ENCODE results near the gene ADCY10.
"Not testable (repeated sequence)": the region's sequence is repeated elsewhere in the genome, so short reads cannot be mapped to it uniquely, and the experiment has no call there.

The ADCY10 gene

DNA sequence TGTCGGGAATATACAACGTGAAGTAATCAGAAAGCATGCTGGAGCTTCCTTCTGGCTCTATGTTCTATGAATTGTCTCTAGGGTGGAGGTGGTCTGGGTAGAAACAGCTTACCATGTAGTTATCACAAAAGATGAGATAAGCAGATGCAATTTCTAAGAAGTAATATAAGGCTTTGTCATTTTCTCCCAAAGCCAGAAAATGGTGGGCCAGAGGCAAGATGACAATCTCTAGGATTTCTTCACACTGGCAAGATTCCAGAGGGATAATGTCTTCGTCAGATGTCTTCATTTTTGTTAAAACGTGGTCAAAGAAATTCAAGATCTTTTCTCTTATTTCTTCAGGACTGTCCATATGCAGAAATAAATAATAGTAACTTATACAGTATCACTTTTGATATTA is 77.7 kb downstream of the ADCY10 start:
- H3K4me1 ChIP-seq (ENCODE audit: control insufficient read depth in 5 of 5, insufficient read depth in 5 of 5, low read length in 5 of 5), result no peaks in the 10 kb centered on the region
- H3K9ac ChIP-seq (ENCODE audit: low read length in 5 of 5), result no peak overlapping the region
- no peaks in the 10 kb centered on the region for H3K9me3 ChIP-seq (ENCODE audit: control insufficient read depth in 5 of 5, low read length in 5 of 5)
- H3K4me3 ChIP-seq (ENCODE audit: low read depth in 1 of 5, low read length in 5 of 5), result no peak overlapping the region
- no peak overlapping the region for H3K27ac ChIP-seq (ENCODE audit: low read depth, low read length)
- no peaks in the 10 kb centered on the region for H3K36me3 ChIP-seq (ENCODE audit: control insufficient read depth in 5 of 5, insufficient read depth in 5 of 5, low read length in 5 of 5)
- no peaks in the 10 kb centered on the region for H3K27me3 ChIP-seq (ENCODE audit: control insufficient read depth in 5 of 5, insufficient read depth in 4 of 5, low read length in 5 of 5)

GRCh38 chr1:167833904-167834303 is 80.0 kb downstream of the ADCY10 start:
- H3K4me1 ChIP-seq (ENCODE audit: control insufficient read depth in 5 of 5, insufficient read depth in 5 of 5, low read length in 5 of 5), result no peaks in the 10 kb centered on the region
- H3K9me3 ChIP-seq (ENCODE audit: control insufficient read depth in 5 of 5, low read length in 5 of 5), result no peaks in the 10 kb centered on the region
- H3K9ac ChIP-seq (ENCODE audit: low read length in 5 of 5), result no peak overlapping the region
- H3K27ac ChIP-seq (ENCODE audit: low read depth, low read length), result no peak overlapping the region
- H3K27me3 ChIP-seq (ENCODE audit: control insufficient read depth in 5 of 5, insufficient read depth in 4 of 5, low read length in 5 of 5), result no peaks in the 10 kb centered on the region
- H3K4me3 ChIP-seq (ENCODE audit: low read depth in 1 of 5, low read length in 5 of 5), result no peak overlapping the region
- H3K36me3 ChIP-seq (ENCODE audit: control insufficient read depth in 5 of 5, insufficient read depth in 5 of 5, low read length in 5 of 5), result no peaks in the 10 kb centered on the region

GRCh38 chr1:167832693-167833092 is 81.2 kb downstream of the ADCY10 start:
- no peak overlapping the region for H3K4me3 ChIP-seq (ENCODE audit: low read depth in 1 of 5, low read length in 5 of 5)
- H3K27me3 ChIP-seq (ENCODE audit: control insufficient read depth in 5 of 5, insufficient read depth in 4 of 5, low read length in 5 of 5), result no peaks in the 10 kb centered on the region
- H3K9me3 ChIP-seq (ENCODE audit: control insufficient read depth in 5 of 5, low read length in 5 of 5), result no peaks in the 10 kb centered on the region
- H3K4me1 ChIP-seq (ENCODE audit: control insufficient read depth in 5 of 5, insufficient read depth in 5 of 5, low read length in 5 of 5), result no peaks in the 10 kb centered on the region
- H3K9ac ChIP-seq (ENCODE audit: low read length in 5 of 5), result no peak overlapping the region
- H3K36me3 ChIP-seq (ENCODE audit: control insufficient read depth in 5 of 5, insufficient read depth in 5 of 5, low read length in 5 of 5), result no peaks in the 10 kb centered on the region
- no peak overlapping the region for H3K27ac ChIP-seq (ENCODE audit: low read depth, low read length)

DNA sequence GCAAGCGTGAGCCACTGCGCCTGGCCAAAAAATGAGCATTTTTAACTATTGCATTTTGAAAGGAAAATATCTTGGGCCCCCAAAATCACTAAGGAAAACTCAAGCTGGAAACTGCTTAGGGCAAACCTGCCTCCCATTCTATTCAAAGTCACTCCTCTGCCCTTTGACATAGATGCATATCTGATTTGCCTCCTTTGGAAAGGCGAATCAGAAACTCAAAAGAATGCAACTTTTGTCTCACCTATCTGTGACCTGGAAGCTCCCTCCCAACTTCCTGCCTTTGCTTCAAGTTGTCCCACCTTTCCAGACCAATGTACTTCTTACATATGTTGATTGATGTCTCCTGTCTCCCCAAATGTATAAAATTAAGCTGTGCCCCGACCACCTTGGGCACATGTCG is 83.3 kb downstream of the ADCY10 start:
- not testable (repeated sequence) for H3K27me3 ChIP-seq (ENCODE audit: control insufficient read depth in 5 of 5, insufficient read depth in 4 of 5, low read length in 5 of 5); H3K4me3 ChIP-seq (ENCODE audit: low read depth in 1 of 5, low read length in 5 of 5); H3K9me3 ChIP-seq (ENCODE audit: control insufficient read depth in 5 of 5, low read length in 5 of 5); H3K36me3 ChIP-seq (ENCODE audit: control insufficient read depth in 5 of 5, insufficient read depth in 5 of 5, low read length in 5 of 5); H3K27ac ChIP-seq (ENCODE audit: low read depth, low read length); H3K9ac ChIP-seq (ENCODE audit: low read length in 5 of 5); H3K4me1 ChIP-seq (ENCODE audit: control insufficient read depth in 5 of 5, insufficient read depth in 5 of 5, low read length in 5 of 5)

- Histone ChIP-seq H3K9ac (ENCODE audit: low read length in 5 of 5) (no peak overlapping the region), H3K27me3 (ENCODE audit: control insufficient read depth in 5 of 5, insufficient read depth in 4 of 5, low read length in 5 of 5) (no peaks in the 10 kb centered on the region), H3K9me3 (ENCODE audit: control insufficient read depth in 5 of 5, low read length in 5 of 5) (no peaks in the 10 kb centered on the region), H3K36me3 (ENCODE audit: control insufficient read depth in 5 of 5, insufficient read depth in 5 of 5, low read length in 5 of 5) (no peaks in the 10 kb centered on the region), H3K4me1 (ENCODE audit: control insufficient read depth in 5 of 5, insufficient read depth in 5 of 5, low read length in 5 of 5) (no peaks in the 10 kb centered on the region), H3K27ac (ENCODE audit: low read depth, low read length) (no peak overlapping the region), H3K4me3 (ENCODE audit: low read depth in 1 of 5, low read length in 5 of 5) (no peak overlapping the region)
These were observed 84.1 kb downstream of the ADCY10 start for GRCh38 chr1:167829868-167830267.

GRCh38 chr1:167826127-167826526 is 87.8 kb downstream of the ADCY10 start:
- Histone ChIP-seq H3K36me3 (ENCODE audit: control insufficient read depth in 5 of 5, insufficient read depth in 5 of 5, low read length in 5 of 5) (no peaks in the 10 kb centered on the region), H3K4me3 (ENCODE audit: low read depth in 1 of 5, low read length in 5 of 5) (no peak overlapping the region), H3K9me3 (ENCODE audit: control insufficient read depth in 5 of 5, low read length in 5 of 5) (no peaks in the 10 kb centered on the region), H3K4me1 (ENCODE audit: control insufficient read depth in 5 of 5, insufficient read depth in 5 of 5, low read length in 5 of 5) (no peaks in the 10 kb centered on the region), H3K27me3 (ENCODE audit: control insufficient read depth in 5 of 5, insufficient read depth in 4 of 5, low read length in 5 of 5) (no peaks in the 10 kb centered on the region), H3K27ac (ENCODE audit: low read depth, low read length) (no peak overlapping the region), H3K9ac (ENCODE audit: low read length in 5 of 5) (no peak overlapping the region)

DNA sequence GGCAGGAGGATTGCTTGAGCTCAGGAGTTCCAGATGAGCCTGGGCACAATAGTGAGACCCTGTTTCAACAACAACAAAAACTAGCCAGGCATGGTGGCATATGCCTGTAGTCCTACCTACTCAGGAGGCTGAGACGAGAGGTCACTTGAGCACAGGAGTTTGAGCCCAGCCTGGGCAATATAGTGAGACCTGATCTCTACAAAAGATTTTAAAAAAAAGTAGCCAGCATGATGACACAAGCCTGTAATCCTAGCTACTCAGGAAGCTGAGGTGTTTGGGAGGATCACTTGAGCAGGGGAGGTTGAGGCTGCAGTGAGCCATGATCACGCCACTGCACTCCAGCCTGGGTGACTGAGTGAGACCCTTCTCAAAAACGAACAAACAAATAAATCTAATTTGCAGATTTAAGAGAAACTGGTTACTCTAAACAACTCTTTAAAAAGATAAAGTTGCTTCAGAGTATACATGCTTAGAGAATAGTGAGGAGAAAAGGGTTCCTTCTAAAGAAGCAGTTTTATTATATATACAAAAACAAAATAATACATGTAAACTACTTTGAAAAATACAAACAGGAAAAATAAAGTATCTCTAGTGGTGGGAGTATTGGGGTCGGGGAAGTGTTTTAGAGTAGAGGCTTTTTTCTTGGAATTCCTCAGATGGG is 88.4 kb downstream of the ADCY10 start:
- H3K9me3 ChIP-seq (ENCODE audit: control insufficient read depth in 5 of 5, low read length in 5 of 5), result no peaks in the 10 kb centered on the region
- H3K27me3 ChIP-seq (ENCODE audit: control insufficient read depth in 5 of 5, insufficient read depth in 4 of 5, low read length in 5 of 5), result no peaks in the 10 kb centered on the region
- no peak overlapping the region for H3K27ac ChIP-seq (ENCODE audit: low read depth, low read length)
- H3K36me3 ChIP-seq (ENCODE audit: control insufficient read depth in 5 of 5, insufficient read depth in 5 of 5, low read length in 5 of 5), result no peaks in the 10 kb centered on the region
- H3K4me1 ChIP-seq (ENCODE audit: control insufficient read depth in 5 of 5, insufficient read depth in 5 of 5, low read length in 5 of 5), result no peaks in the 10 kb centered on the region
- no peak overlapping the region for H3K4me3 ChIP-seq (ENCODE audit: low read depth in 1 of 5, low read length in 5 of 5)
- no peak overlapping the region for H3K9ac ChIP-seq (ENCODE audit: low read length in 5 of 5)

GRCh38 chr1:167824163-167824794 is 89.7 kb downstream of the ADCY10 start:
- peaks cover 0 to 4% (median 0%) of the 10 kb centered on the region in 5 donors for H3K4me1 ChIP-seq (ENCODE audit: control insufficient read depth in 5 of 5, insufficient read depth in 5 of 5, low read length in 5 of 5)
- no peaks in the 10 kb centered on the region for H3K36me3 ChIP-seq (ENCODE audit: control insufficient read depth in 5 of 5, insufficient read depth in 5 of 5, low read length in 5 of 5)
- H3K27ac ChIP-seq (ENCODE audit: low read depth, low read length), result no peak overlapping the region
- H3K27me3 ChIP-seq (ENCODE audit: control insufficient read depth in 5 of 5, insufficient read depth in 4 of 5, low read length in 5 of 5), result no peaks in the 10 kb centered on the region
- H3K9me3 ChIP-seq (ENCODE audit: control insufficient read depth in 5 of 5, low read length in 5 of 5), result no peaks in the 10 kb centered on the region
- H3K4me3 ChIP-seq (ENCODE audit: low read depth in 1 of 5, low read length in 5 of 5), result no peak overlapping the region
- no peak overlapping the region for H3K9ac ChIP-seq (ENCODE audit: low read length in 5 of 5)

DNA sequence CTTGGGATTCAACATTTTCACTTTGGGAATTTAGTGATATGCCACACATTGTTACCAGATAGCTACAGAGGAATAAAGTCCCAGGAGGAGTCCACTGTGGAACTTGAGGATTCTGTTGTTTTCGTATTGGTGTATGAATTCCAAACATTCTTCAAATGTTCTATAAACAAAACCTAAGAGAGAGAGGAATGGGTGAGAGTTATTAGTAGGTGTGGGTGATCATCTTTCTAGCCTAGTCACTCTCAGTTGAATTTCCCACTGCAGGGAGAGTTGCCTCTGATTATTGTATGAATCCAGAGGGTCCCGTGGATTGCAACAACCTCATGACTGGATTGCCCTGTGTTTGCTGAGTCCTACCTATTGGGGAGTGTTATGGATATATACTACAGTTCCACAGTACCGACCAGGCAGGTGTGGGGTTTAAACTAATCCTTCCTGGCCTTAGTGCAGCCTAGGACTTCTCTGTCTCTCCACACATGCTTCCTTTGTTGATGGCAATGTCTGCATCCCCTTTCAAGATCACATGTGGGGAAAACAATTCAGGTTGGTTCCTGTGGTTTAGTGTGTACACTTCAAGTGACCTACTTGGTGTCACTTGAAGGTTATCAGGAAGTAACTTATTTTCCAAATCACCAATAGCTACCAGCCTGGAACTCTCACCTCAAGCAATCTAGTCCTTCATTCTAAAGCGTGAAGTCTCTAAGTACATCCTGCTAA is 91.8 kb downstream of the ADCY10 start:
- Histone ChIP-seq H3K9ac (ENCODE audit: low read length in 5 of 5) (no peak overlapping the region), H3K4me1 (ENCODE audit: control insufficient read depth in 5 of 5, insufficient read depth in 5 of 5, low read length in 5 of 5) (peaks cover 0 to 4% (median 0%) of the 10 kb centered on the region in 5 donors), H3K4me3 (ENCODE audit: low read depth in 1 of 5, low read length in 5 of 5) (no peak overlapping the region), H3K27me3 (ENCODE audit: control insufficient read depth in 5 of 5, insufficient read depth in 4 of 5, low read length in 5 of 5) (no peaks in the 10 kb centered on the region), H3K27ac (ENCODE audit: low read depth, low read length) (no peak overlapping the region), H3K36me3 (ENCODE audit: control insufficient read depth in 5 of 5, insufficient read depth in 5 of 5, low read length in 5 of 5) (no peaks in the 10 kb centered on the region), H3K9me3 (ENCODE audit: control insufficient read depth in 5 of 5, low read length in 5 of 5) (no peaks in the 10 kb centered on the region)

GRCh38 chr1:167821356-167821685 is 92.6 kb downstream of the ADCY10 start:
- Histone ChIP-seq H3K9ac (ENCODE audit: low read length in 5 of 5) (no peak overlapping the region), H3K27ac (ENCODE audit: low read depth, low read length) (no peak overlapping the region), H3K4me3 (ENCODE audit: low read depth in 1 of 5, low read length in 5 of 5) (no peak overlapping the region), H3K9me3 (ENCODE audit: control insufficient read depth in 5 of 5, low read length in 5 of 5) (no peaks in the 10 kb centered on the region), H3K27me3 (ENCODE audit: control insufficient read depth in 5 of 5, insufficient read depth in 4 of 5, low read length in 5 of 5) (no peaks in the 10 kb centered on the region), H3K36me3 (ENCODE audit: control insufficient read depth in 5 of 5, insufficient read depth in 5 of 5, low read length in 5 of 5) (no peaks in the 10 kb centered on the region), H3K4me1 (ENCODE audit: control insufficient read depth in 5 of 5, insufficient read depth in 5 of 5, low read length in 5 of 5) (peaks cover 0 to 4% (median 0%) of the 10 kb centered on the region in 5 donors)

Measured in subcutaneous abdominal adipose tissue (tissue), 5 donors.